Stimulated activated CD8-positive, alpha-beta memory T cell treated with anti-CD3 and anti-CD28 coated beads, Interleukin-4, amount 100 ng/mL, for 24 hours (primary cell): ENCODE data around the gene SYT12.
"Not testable (repeated sequence)": the region's sequence is repeated elsewhere in the genome, so short reads cannot be mapped to it uniquely, and the experiment has no call there.

Experiments used
- DNase-seq: peaks from one replicate; pipeline ENCODE4 v3.0.0-alpha.2; 2020; ENCODE audit warnings: low read depth

The SYT12 gene

GRCh38 chr11:67022961-67023956 lies at the start of gene SYT12:
TSS of gene SYT12 (plus strand) at chr11:67023134. CDS start at chr11:67030145, 7,011 bp downstream.
- no peak for DNase-seq

DNA sequence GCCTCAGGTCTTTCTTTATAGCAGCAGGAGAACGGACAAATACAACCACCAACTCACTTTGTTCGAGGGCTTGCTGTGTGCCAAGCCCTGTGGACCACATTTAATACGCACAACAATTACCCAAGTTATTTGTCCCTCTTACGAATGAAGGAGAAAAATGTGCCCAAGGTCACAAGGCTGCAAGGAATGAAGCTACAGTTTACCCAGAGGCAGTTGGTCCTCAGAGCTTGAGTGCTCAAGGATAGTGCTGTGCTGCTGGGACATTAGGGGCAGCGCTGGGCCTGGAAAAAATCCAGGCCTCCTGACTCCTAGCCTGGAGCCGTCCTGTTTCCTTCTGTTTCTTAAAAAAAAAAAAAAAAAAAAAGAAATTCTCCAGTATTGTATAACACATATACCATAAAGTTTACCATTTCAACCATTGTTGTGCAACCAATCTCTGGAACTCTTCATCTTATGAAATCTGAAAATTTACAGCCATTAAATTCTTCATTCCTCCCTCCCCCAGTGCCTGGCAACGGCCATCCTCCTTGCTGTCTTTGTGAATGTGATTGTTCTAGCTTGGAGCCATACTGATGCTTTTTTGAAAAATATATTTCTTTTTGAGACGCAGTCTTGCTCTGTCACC lies 48.9 kb upstream of the SYT12 start:
- no peak for DNase-seq

DNA sequence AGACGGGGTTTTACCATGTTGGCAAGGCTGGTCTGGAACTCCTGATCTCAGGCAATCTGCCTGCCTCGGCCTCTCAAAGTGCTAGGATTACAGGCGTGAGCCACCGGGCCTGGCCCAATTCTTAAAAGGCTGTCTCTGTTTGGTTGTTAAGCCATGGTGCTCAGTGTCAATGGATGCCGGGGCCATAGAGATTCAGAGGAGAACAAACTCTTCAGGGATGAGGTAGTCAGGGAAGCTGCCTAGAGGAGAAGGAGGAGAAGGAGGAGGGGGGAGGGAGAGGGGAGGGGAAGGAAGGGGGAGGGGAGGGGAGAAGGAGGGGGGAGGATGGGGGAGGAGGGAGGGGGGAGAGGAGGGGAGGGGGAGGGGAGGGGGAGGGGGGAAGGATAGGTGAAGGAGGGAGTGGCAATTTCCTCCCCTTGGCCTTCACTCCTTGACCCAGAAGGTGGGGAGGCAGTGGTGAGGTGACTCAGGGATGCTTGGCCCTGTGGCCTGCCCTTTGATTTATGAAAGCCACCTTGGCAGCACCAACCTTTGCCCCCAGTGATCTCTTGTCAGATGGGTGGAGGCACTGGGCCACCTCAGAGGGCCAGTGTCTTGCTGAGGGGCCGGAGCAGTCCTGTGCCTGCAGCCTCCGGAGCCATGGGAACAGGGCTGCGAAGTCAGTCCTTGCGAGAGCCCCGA lies 48.1 kb upstream of the SYT12 start, which contains the start of gene C11orf86:
TSS of gene C11orf86 (plus strand) at position 581 of the 681 bp plus-strand sequence. CDS start at position 640, 59 bp downstream.
- no peak for DNase-seq

GRCh38 chr11:66975405-66976027 lies 47.4 kb upstream of the SYT12 start:
- DNase-seq, result no peak

- DNase-seq, result no peak
Observed at GRCh38 chr11:66976028-66976467, 46.9 kb upstream of the SYT12 start.

- no peak for DNase-seq
Observed at GRCh38 chr11:66976925-66977324, 46.0 kb upstream of the SYT12 start.

GRCh38 chr11:66978229-66978628 lies 44.7 kb upstream of the SYT12 start:
- DNase-seq, result no peak

- no peak for DNase-seq
Observed at GRCh38 chr11:66978717-66979116, 44.2 kb upstream of the SYT12 start.

DNA sequence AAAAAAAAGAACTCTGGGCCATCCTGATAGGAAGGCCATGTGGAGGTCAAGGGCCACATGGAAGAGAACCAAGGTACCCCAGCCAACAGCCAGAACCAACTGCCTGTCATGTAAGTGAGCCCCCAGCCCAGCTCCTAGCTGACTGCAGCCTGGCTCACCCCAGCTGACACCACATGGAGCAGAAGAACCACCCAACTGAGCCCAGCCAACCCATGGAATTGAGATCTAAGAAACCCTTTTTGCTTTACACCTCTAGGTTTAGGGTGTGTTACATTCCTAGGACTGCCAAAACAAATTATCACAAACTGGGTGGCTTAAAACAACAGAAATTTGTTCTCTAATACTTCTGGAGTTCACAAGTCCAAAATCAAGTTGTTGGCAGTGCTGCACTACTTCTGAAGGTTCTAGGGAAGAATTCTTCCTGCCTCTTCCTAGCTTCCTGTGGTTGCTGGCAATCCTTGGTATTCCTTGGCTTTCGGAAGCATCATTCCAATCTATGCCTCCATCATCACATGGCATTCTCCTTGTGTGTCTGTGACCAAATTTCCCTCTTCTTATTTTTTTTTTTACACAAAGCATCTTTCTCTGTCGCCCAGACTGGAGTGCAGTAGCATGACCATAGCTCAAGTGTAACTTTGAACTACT lies 43.5 kb upstream of the SYT12 start:
- no peak for DNase-seq

GRCh38 chr11:66981976-66982578 lies 40.9 kb upstream of the SYT12 start:
- peak; percentile 12 for DNase-seq

DNA sequence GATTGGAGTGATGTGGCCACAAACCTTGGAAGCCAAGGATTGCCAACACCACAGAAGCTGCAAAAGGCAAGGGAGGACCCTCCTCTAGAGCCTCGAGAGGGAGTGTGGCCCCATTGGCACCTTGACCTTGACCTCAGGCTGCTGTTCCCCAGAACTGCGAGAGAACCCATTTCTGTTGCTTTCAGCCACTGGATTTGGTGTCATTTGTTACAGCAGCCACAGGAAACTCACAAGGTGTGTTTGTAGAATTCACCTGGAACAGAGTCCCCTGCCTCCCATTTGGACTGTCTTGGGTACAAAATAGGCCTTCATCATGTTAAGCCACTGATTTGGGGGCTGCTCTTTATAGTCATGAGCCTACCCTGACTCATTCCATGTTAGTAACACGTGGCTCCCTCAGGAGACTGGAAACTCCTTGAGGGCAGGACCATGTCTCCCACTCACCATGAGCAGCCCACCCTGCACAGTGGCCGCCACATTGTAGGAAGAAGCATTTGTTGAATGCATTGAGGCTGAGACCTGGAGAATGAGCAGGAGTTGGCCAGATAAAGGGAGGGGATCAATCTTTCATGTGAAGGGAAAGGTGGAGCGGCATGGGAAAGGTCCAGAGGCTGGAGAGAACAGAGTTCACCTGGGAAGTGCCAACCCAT lies 39.5 kb upstream of the SYT12 start:
- DNase-seq, result no peak

GRCh38 chr11:66985508-66986177 lies 37.3 kb upstream of the SYT12 start:
- no peak for DNase-seq

GRCh38 chr11:66986178-66986545 lies 36.8 kb upstream of the SYT12 start:
- DNase-seq, result no peak

GRCh38 chr11:66987158-66987620 lies 35.7 kb upstream of the SYT12 start:
- DNase-seq, result no peak

GRCh38 chr11:66987924-66988637 lies 34.9 kb upstream of the SYT12 start:
- DNase-seq, result no peak

GRCh38 chr11:66988741-66989140 lies 34.2 kb upstream of the SYT12 start:
- DNase-seq, result not testable (repeated sequence)

GRCh38 chr11:66989360-66989759 lies 33.6 kb upstream of the SYT12 start:
- not testable (repeated sequence) for DNase-seq

DNA sequence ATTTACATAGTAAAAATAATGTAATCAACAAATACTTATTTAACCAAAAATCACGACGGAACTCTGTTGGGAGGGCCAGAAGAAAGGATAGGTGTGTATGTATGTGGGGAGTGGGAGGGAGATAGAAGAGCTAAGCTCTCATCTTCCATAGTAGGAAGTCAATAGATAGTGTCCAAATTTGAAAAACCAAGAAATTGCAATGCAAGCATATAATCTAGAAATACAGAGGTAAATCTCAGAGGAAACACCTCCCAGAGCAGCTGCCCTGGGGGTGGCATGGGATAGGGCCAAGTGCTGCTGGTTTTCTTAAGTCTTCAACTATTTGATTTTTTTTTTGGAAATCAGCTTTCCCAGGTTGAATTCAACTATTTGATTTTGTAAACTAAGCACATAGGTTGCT lies 30.9 kb upstream of the SYT12 start:
- no peak for DNase-seq

DNA sequence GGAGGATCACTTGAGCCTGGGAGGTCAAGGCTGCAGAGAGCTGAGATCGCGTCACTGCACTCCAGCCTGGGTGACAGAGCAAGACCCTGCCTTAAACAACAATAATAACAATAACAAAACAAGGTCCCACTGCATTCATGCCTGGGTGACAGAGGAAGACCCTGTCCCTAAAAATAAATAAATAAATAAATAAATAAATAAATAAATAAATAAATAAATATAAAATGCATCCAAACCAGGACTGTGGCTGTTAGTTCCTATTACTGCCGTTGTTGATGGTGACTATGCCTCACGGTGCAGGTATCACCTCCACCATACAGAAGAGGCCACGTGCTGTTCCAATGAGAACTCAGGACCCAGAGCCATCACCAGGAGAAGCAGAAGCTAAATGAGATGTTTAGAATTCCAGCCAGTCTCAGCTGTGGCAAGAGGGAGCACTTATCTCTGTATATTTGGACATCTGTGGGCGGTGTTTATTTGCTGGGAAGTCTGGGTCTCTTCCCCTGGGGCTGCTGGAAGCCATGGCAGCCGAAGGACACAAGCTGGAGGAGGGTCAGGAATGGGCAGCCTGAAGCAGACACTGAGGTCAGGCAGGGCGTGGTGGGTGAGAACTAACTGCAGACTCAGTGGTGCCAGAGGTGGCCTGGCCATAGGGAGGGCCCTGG lies 26.2 kb upstream of the SYT12 start:
- DNase-seq, result no peak
